ENCODE data around the gene FAM228B. TPM values are rescaled to one million over a fixed set of nuclear protein-coding genes. Genes with fewer than 3 reads are reported as not detected.
A peak's percentile ranks its signal among the peaks of the same experiment; 100 is the strongest.

FAM228B gene
- total and polyA plus RNA-seq, 9 of the 15 experiments (the other 6 are each of a cell fraction or from before 2014, with no cell fraction given), result 1.1 to 3.7 (median 2.6) TPM

- TF ChIP-seq TSHZ1 (CRISPR knock-in tag; IDR thresholded peaks at IDR 0.05) (peak; percentile 22; the same call in 1 of the 2 replicates), ZNF197 (CRISPR knock-in tag; IDR thresholded peaks at IDR 0.05; ENCODE audit: low read depth) (no peak), ETS1 (conservative IDR thresholded peaks at IDR 0.05; ENCODE audit: control insufficient read depth, low read depth, low read length) (no peak), YBX1 (IDR thresholded peaks at IDR 0.05) (no peak), ZBTB49 (CRISPR knock-in tag; IDR thresholded peaks at IDR 0.05; ENCODE audit: borderline replicate concordance) (no peak), SPI1 (IDR thresholded peaks at IDR 0.05; ENCODE audit: borderline replicate concordance, low read depth, low read length) (0 out of 2 replicates have a peak, but pooled peaks have one; percentile 2), HCFC1 (IDR thresholded peaks at IDR 0.05; ENCODE audit: low read depth, low read length) (peak; percentile 67; the same call in 1 of the 2 replicates), SNRNP70 (optimal IDR thresholded peaks at IDR 0.05; ENCODE audit: low read depth, low read length) (no peak), THRAP3 (IDR thresholded peaks at IDR 0.05; ENCODE audit: borderline replicate concordance) (no peak), EHMT2 (IDR thresholded peaks at IDR 0.05) (no peak), ZNF384 (IDR thresholded peaks at IDR 0.05; ENCODE audit: low read depth, low read length) (no peak), TEAD2 (tag; IDR thresholded peaks at IDR 0.05) (no peak), NFIC (IDR thresholded peaks at IDR 0.05) (peak; percentile 24; the same call in 1 of the 2 replicates), CHD4 (IDR thresholded peaks at IDR 0.05; ENCODE audit: insufficient read depth, insufficient replicate concordance, low read depth, low read length, poor library complexity, severe bottlenecking) (no peak), ZFPM2 (CRISPR knock-in tag; IDR thresholded peaks at IDR 0.05) (no peak), CTCFL (IDR thresholded peaks at IDR 0.05; ENCODE audit: borderline replicate concordance, insufficient read depth, low read depth, low read length, poor library complexity, severe bottlenecking) (peak; percentile 100), ZFP1 (CRISPR knock-in tag; IDR thresholded peaks at IDR 0.05) (no peak), RFX1 (IDR thresholded peaks at IDR 0.05) (no peak)
Measured at GRCh38 chr2:24084386-24085199, 38.7 kb upstream of the FAM228B start, which contains the start of gene TP53I3 (continued).
